Right atrium auricular region (tissue), 2 donors: ENCODE data around the gene MAPT. TPM values are rescaled to one million over a fixed set of nuclear protein-coding genes. Genes with fewer than 3 reads are reported as not detected.

ENCODE experiments used
- DNase-seq: peaks from one replicate; pipeline ENCODE4 v3.0.0-alpha.2; 2019; ENCODE audit warnings: low spot score
- H3K27ac ChIP-seq, 2 donors: fragments of 200-600 bp; sonication (generic); 1 replicate in 1 of 2; 2 replicates in 1 of 2; pipeline ENCODE4 v1.5.1; 2016 to 2019
- H3K27me3 ChIP-seq, 2 donors: fragments of 200-600 bp; sonication (generic); one replicate each; pipeline versions ENCODE4 v1.5.1 to v1.6.0; 2017 to 2019
- H3K36me3 ChIP-seq: fragments of 200-600 bp; sonication (generic); one replicate; pipeline ENCODE4 v1.5.1; 2016
- H3K4me1 ChIP-seq, 2 donors: fragments of 200-600 bp; sonication (generic); one replicate each; pipeline versions ENCODE4 v1.5.1 to v1.6.0; 2017 to 2019
- H3K4me3 ChIP-seq, 2 donors: fragments of 200-600 bp; sonication (generic); 1 replicate in 1 of 2; 2 replicates in 1 of 2; pipeline ENCODE4 v1.5.1; 2017 to 2019; ENCODE audit warnings: mild to moderate bottlenecking in 1 of 2, moderate library complexity in 1 of 2
- H3K9me3 ChIP-seq, 2 donors: fragments of 200-600 bp; sonication (generic); one replicate each; pipeline ENCODE4 v1.5.1; 2019
- total RNA-seq, 2 donors: library from RNA; depleted of rRNA; stranded (reverse); fragments of >200 nt; gene quantifications; one replicate each; pipeline ENCODE4 v1.1.0, GENCODE V29; 2016
- TF ChIP-seq, protein P1 (sequence below), 2 donors: fragments of 200-600 bp; sonication (generic); IDR thresholded peaks; one replicate each; pipeline ENCODE4 v1.5.1; 2019; ENCODE audit warnings: antibody characterized with exemption in 2 of 2

Gene MAPT
- total RNA-seq, 2 donors from 2014 or later: 7.8 to 23.0 TPM

DNA sequence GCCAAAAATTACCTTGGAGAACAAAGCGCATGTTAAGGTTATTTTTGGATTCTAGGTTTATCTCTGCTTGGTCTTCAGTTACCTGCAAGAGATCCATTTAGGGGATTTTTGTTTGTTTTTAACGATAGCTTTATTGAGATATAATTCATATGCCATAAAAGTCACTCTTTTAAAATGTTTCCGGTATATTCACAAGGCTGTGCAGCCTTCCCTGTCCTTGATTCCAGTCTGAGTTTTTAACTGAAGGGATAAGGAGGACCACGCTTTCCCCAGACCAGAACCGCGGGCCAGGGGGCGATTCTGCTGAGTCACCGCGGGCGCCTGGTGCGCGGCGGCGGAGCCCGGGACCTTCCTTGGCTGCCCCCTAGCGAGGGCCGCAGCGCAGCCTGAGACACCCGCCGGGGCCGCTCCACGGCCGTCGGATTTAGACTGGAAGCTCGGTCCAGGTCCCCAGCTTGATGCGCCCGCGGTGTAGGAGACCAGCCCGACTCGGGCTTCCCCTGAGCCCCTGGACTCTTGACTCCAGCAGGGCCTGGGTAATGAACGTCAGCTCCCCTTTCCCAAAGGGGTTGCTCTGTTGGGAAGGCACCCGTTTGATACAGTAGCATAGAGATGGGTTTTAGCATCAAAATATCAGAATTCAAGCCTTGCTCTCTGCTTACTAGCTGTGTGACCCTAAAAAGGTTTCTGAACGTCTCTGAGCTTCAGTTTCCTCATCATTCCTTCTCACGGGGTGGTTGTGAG, 54.7 kb downstream of the MAPT start:
- Histone ChIP-seq H3K27ac (peak overlapping the region; percentile 20 to 24), H3K27me3 (no peaks in the 10 kb centered on the region), H3K9me3 (no peaks in the 10 kb centered on the region), H3K4me1 (peaks cover 0 to 13% of the 10 kb centered on the region in 2 donors), H3K4me3 (peak overlapping the region in 1 of 2 donors; percentile 33), H3K36me3 (no peaks in the 10 kb centered on the region)
- TF ChIP-seq, protein P1, sequence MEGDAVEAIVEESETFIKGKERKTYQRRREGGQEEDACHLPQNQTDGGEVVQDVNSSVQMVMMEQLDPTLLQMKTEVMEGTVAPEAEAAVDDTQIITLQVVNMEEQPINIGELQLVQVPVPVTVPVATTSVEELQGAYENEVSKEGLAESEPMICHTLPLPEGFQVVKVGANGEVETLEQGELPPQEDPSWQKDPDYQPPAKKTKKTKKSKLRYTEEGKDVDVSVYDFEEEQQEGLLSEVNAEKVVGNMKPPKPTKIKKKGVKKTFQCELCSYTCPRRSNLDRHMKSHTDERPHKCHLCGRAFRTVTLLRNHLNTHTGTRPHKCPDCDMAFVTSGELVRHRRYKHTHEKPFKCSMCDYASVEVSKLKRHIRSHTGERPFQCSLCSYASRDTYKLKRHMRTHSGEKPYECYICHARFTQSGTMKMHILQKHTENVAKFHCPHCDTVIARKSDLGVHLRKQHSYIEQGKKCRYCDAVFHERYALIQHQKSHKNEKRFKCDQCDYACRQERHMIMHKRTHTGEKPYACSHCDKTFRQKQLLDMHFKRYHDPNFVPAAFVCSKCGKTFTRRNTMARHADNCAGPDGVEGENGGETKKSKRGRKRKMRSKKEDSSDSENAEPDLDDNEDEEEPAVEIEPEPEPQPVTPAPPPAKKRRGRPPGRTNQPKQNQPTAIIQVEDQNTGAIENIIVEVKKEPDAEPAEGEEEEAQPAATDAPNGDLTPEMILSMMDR (IDR thresholded peaks at IDR 0.05): peak; percentile 72 to 88
- peak; percentile 79 for DNase-seq

DNA sequence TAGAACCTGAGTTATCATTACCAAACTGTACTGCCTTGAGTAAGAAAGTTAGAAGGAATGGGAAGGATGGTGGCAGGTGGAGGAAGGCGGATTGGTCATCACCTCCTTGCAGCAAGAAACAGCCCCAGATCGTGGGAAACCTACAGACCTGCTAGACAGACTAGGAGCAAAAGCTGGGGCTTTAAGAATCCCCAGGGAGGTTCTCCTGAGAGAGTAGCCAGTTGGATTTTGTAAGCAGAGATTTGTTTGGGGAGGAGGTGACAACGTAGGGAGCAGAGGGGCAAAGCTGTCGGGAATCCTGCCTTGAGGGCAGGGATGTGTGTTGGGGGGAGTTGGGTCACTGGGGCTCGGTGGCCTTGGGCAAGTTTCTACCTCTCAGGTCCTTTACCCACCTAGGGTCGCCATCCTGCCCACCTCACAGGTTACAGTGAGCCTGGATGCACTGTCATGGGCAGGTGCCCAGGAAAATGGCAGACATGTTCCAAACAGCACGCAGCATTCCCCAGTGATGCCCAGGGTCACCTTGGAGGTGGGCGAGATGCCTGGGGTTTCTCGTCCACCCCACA, 55.5 kb downstream of the MAPT start:
- Histone ChIP-seq H3K27ac (no peak overlapping the region), H3K4me3 (no peak overlapping the region), H3K36me3 (no peaks in the 10 kb centered on the region), H3K4me1 (peaks cover 0 to 13% of the 10 kb centered on the region in 2 donors), H3K9me3 (no peaks in the 10 kb centered on the region), H3K27me3 (no peaks in the 10 kb centered on the region)
- TF ChIP-seq, protein P1 (IDR thresholded peaks at IDR 0.05): no peak
- DNase-seq: no peak

DNA sequence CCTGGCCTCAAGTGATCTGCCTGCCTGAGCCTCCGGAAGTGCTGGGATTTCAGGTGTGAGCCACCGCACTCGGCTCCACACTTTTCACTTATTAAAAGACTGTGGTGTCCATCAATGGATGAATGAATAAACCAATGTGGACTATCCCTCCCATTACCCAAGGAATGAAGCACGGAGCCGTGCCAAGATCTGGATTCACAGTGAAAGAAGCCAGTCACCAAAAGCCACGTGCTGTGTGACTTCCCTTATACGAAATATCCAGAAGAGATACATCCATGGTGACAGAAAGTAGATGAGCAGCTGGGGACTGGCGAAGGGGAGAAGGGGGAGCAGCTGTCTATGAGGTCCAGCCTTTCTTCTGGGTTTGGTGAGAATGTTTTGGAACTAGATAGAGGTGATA, 56.5 kb downstream of the MAPT start:
- no peaks in the 10 kb centered on the region for H3K27me3 ChIP-seq
- H3K4me3 ChIP-seq: no peak overlapping the region
- H3K9me3 ChIP-seq: no peaks in the 10 kb centered on the region
- DNase-seq: no peak
- H3K36me3 ChIP-seq: no peaks in the 10 kb centered on the region
- peaks cover 0 to 13% of the 10 kb centered on the region in 2 donors for H3K4me1 ChIP-seq
- no peak overlapping the region for H3K27ac ChIP-seq
- TF ChIP-seq, protein P1 (IDR thresholded peaks at IDR 0.05): no peak

DNA sequence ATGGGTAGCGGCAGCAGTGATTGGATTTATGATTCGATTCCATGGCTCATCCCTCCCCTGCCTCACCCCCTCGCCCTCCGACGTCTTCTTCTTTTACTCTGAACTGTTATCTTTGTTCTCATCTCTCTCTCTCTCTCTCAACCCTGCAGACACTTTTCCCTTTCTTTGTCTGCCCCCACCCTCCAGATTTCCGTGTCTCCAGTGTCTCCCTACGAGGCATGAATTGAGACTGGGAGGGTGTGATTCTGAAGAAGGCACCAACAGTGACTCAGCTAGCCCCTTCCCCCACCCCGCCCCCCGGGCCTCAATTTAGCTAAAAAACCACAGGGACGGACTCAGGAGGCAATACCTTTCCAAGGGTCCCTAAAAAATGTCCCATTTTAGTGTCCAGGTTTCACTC, 57.0 kb downstream of the MAPT start:
- no peak overlapping the region for H3K4me3 ChIP-seq
- H3K27me3 ChIP-seq: no peaks in the 10 kb centered on the region
- no peak for DNase-seq
- no peak overlapping the region for H3K27ac ChIP-seq
- H3K36me3 ChIP-seq: no peaks in the 10 kb centered on the region
- TF ChIP-seq, protein P1 (IDR thresholded peaks at IDR 0.05): no peak
- H3K4me1 ChIP-seq: peaks cover 0 to 13% of the 10 kb centered on the region in 2 donors
- no peaks in the 10 kb centered on the region for H3K9me3 ChIP-seq

DNA sequence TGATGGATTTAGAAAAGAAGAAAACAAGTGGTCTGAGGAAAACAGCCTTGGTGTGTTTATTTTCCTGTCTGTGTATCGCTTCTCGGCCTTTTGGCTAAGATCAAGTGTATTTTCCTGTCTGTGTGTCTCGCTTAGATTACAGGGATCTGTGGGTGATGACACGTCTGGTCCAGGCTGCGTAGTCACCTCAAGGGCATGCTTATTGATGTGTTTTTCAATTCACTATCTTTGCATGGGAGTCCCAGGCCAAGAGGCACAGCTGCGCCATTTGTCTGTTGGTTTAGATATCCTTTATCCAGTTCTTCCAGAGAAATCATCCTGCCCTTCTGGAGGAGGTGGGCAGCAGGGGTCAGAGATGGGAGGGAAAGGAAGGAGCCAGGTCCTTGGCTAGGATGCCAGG, 57.6 kb downstream of the MAPT start:
- Histone ChIP-seq H3K9me3 (no peaks in the 10 kb centered on the region), H3K4me1 (peaks cover 0 to 13% of the 10 kb centered on the region in 2 donors), H3K36me3 (no peaks in the 10 kb centered on the region), H3K4me3 (no peak overlapping the region), H3K27ac (no peak overlapping the region), H3K27me3 (no peaks in the 10 kb centered on the region)
- no peak for DNase-seq
- TF ChIP-seq, protein P1 (IDR thresholded peaks at IDR 0.05): no peak
